Stimulated activated CD4-positive, alpha-beta T cell treated with anti-CD3 and anti-CD28 coated beads, Interleukin-1b, Interleukin-23, amount 100 ng/mL, for 1 hour (primary cell): ENCODE results near the gene NKD1.
"Not testable (repeated sequence)": the region's sequence is repeated elsewhere in the genome, so short reads cannot be mapped to it uniquely, and the experiment has no call there.

ENCODE experiments used
- DNase-seq, 2 donors: peaks; one replicate each; pipeline ENCODE4 v3.0.0-alpha.2; 2020; ENCODE audit warnings: low read depth in 2 of 2

The NKD1 gene

GRCh38 chr16:50578137-50578536 lies 29.9 kb downstream of the NKD1 start:
- no peak for DNase-seq

- DNase-seq, result not testable (repeated sequence)
Observed at GRCh38 chr16:50579373-50579772, 31.2 kb downstream of the NKD1 start.

GRCh38 chr16:50580180-50580798 lies 32.1 kb downstream of the NKD1 start:
- no peak for DNase-seq

GRCh38 chr16:50581845-50582244 lies 33.6 kb downstream of the NKD1 start:
- no peak for DNase-seq

GRCh38 chr16:50583211-50583610 lies 35.0 kb downstream of the NKD1 start:
- no peak for DNase-seq

- no peak for DNase-seq
Observed at GRCh38 chr16:50584033-50584722, 36.0 kb downstream of the NKD1 start.

- no peak for DNase-seq
Observed at GRCh38 chr16:50585331-50585776, 37.2 kb downstream of the NKD1 start.

GRCh38 chr16:50587543-50587942 lies 39.3 kb downstream of the NKD1 start:
- DNase-seq, result no peak

- no peak for DNase-seq
Observed at GRCh38 chr16:50588276-50588675, 40.1 kb downstream of the NKD1 start.

GRCh38 chr16:50591209-50591608 lies 43.0 kb downstream of the NKD1 start:
- no peak for DNase-seq

GRCh38 chr16:50591800-50592771 lies 43.9 kb downstream of the NKD1 start:
- DNase-seq, result no peak

- no peak for DNase-seq
Observed at GRCh38 chr16:50592996-50593395, 44.8 kb downstream of the NKD1 start.

- no peak for DNase-seq
Observed at GRCh38 chr16:50593410-50594150, 45.4 kb downstream of the NKD1 start.

GRCh38 chr16:50594308-50595260 lies 46.4 kb downstream of the NKD1 start:
- no peak for DNase-seq

- DNase-seq, result no peak
Observed at GRCh38 chr16:50595859-50596258, 47.7 kb downstream of the NKD1 start.

- no peak for DNase-seq
Observed at GRCh38 chr16:50596762-50597450, 48.7 kb downstream of the NKD1 start.

GRCh38 chr16:50597563-50598255 lies 49.5 kb downstream of the NKD1 start:
- DNase-seq, result no peak

GRCh38 chr16:50598256-50598894 lies 50.2 kb downstream of the NKD1 start:
- no peak for DNase-seq

- DNase-seq, result no peak
Observed at GRCh38 chr16:50598936-50599361, 50.8 kb downstream of the NKD1 start.
